ENCODE measurements around the gene ATCAY.

DNA sequence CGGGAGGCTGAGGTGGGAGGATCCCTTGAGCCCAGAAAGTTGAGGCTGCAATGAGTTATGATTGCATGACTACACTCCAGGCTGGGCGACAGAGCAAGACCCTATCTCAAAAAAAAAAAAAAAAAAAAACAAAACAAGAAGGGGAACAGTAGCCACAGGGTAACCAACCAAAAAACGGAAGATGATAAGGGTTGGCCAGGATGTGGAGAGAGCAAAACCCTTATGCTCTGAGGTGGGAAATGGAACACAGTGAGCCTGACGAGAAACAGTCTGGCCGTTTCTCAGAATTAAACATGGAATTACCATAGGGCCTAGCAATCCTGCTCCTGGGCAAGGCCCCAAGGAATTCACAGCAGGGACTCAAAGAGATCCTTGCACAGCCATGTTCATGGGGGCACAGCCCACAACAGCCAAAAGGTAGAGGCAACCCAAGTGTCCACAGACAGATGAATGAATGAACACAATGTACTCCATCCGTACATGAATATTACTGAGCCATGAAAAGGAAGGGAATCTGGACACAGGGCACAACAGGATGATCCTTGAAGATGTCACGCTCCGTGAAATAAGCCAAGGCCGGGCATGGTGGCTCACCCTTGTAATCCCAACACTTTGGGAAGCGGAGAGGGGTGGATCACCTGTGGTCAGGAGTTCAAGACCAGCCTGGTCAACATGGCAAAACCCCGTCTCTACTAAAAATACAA, 63.7 kb downstream of the ATCAY start:
- no peak for TF ChIP-seq POLR2A (IDR thresholded peaks at IDR 0.05)
- TF ChIP-seq, protein P1, sequence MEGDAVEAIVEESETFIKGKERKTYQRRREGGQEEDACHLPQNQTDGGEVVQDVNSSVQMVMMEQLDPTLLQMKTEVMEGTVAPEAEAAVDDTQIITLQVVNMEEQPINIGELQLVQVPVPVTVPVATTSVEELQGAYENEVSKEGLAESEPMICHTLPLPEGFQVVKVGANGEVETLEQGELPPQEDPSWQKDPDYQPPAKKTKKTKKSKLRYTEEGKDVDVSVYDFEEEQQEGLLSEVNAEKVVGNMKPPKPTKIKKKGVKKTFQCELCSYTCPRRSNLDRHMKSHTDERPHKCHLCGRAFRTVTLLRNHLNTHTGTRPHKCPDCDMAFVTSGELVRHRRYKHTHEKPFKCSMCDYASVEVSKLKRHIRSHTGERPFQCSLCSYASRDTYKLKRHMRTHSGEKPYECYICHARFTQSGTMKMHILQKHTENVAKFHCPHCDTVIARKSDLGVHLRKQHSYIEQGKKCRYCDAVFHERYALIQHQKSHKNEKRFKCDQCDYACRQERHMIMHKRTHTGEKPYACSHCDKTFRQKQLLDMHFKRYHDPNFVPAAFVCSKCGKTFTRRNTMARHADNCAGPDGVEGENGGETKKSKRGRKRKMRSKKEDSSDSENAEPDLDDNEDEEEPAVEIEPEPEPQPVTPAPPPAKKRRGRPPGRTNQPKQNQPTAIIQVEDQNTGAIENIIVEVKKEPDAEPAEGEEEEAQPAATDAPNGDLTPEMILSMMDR (IDR thresholded peaks at IDR 0.05): no peak

Data from esophagus squamous epithelium (tissue), 4 donors.